ENCODE measurements around the gene PLD4.

Gene PLD4

DNA sequence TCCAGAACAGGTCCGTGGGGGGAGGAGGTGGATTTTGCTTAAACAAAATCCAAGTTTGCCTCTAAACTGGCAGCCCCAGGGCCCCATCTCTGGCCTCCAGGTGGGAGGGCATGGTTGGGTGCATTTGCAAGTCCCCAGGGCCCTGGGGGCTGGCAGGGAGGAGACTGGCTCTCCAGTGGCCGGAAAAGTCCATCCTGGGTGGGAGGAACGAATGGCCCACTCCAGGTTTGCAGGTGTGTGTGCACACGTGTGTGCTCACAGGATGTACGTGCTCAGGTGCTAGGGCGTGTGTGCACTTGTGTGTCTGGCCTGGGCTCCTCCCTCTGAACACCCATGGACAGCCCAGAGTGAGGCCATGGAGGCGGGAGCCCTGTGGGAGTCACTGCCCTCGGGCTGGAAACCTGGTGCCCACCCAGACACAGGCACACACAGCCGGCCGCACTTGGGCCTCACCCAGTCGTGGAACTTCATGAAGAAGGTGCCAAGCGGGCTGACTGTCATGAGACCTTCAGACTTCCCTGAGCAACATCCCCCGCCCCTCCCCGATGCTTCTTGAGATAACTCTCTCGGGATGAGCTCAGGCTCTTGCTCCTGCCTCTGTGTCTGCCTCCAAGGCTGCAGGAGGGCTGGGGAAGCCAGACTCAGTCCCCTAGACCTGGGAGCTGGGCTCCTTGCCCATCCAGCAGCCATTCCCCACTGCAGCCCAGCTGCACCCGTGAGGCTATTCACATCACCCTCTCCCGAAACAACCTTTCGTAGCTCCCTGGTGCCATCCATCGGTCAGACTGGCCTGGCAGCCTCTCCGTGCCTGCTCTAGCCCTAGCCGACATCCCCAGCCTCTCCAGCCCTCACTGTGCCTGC lies 44.1 kb downstream of the PLD4 start:
- H3K9me3 ChIP-seq: no peaks in the 10 kb centered on the region
- H4K20me1 ChIP-seq: peaks cover 5% of the 10 kb centered on the region; the same call in 1 of the 2 replicates
- H3K4me3 ChIP-seq: peak overlapping the region; percentile 49
- peak overlapping the region; percentile 85 for H3K4me2 ChIP-seq
- peak overlapping the region; percentile 59 for H3K27ac ChIP-seq
- TF ChIP-seq Cebpa-rat (IDR thresholded peaks at IDR 0.05): no peak
- H3K36me3 ChIP-seq: no peaks in the 10 kb centered on the region
- peaks cover 59% of the 10 kb centered on the region for H3K4me1 ChIP-seq
- H3K9ac ChIP-seq: peak overlapping the region; percentile 40; the same call in 1 of the 2 replicates
- H3K27me3 ChIP-seq: no peaks in the 10 kb centered on the region

DNA sequence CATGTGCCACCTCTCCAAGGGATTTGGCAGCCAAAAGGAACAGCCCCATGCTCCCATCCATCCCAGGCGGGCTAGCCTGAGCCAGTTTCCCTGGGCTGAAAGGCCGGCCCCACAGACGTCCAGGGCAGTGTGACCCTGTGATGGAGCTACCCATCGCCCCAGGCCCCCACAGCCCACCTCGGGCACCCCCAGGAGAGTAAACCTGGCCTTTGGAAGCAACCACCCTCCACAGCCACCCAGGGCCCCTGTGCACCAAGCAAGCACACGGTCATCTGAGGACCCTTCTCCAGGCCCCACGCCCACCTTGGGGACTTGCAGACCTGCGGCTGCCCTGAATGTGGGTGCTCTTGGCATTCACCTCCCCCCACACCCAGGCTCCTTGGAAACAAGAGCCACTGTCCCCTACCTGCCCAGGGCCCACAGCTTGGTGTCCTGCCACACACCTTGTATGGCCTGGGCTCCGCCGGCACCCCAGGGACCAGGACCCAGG lies 45.1 kb downstream of the PLD4 start:
- Histone ChIP-seq H3K27me3 (no peaks in the 10 kb centered on the region), H3K4me3 (no peak overlapping the region), H3K36me3 (no peaks in the 10 kb centered on the region), H3K9ac (no peak overlapping the region), H3K4me1 (peaks cover 59% of the 10 kb centered on the region), H3K27ac (no peak overlapping the region), H3K9me3 (no peaks in the 10 kb centered on the region), H4K20me1 (peaks cover 5% of the 10 kb centered on the region; the same call in 1 of the 2 replicates), H3K4me2 (peak overlapping the region; percentile 85; the same call in 1 of the 2 replicates)
- TF ChIP-seq Cebpa-rat (IDR thresholded peaks at IDR 0.05): no peak

DNA sequence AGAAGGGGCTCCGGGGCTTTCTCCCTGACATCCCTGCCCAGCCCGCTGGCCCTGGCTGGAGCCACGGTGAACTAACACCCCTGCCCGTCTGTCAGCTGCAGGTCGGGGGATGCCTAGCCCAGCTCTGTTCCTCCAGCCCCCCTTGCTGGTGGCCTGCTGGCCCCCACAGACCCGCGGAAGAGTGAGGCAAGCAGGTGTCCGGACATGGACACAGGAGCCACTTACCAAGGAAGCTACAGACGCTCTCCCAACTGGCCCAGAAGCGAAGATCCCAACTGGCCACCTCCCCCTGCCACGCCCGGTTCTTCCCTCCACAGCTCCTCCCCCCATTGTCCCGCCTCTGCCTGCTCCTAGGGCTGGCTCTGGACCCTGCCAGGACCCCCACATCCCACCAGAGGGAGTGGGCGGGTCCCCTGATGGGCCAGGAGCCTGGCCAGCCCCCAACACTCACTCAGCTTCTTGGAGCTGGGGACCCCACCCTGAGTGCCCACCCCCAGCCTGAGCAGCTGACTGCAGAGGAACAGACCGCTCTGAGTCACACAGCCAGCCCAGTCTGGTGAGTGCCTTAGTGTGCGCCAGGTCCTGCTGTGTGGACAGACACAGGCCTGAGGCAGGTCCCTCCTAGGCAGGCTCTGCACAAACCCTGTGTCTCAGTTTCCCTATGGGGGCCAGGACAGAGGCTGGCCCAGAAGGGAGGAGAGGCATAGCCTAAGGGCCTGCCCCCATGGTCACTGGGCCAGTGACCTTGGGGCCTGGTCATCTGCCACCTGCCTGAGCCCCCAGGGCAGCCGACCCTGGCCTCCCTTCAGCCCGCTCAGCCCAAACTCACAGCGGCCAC lies 45.8 kb downstream of the PLD4 start:
- no peak overlapping the region for H3K4me2 ChIP-seq
- H3K4me3 ChIP-seq: no peak overlapping the region
- peaks cover 61% of the 10 kb centered on the region for H3K4me1 ChIP-seq
- H3K36me3 ChIP-seq: no peaks in the 10 kb centered on the region
- TF ChIP-seq Cebpa-rat (IDR thresholded peaks at IDR 0.05): no peak
- H3K9ac ChIP-seq: no peak overlapping the region
- H3K27ac ChIP-seq: no peak overlapping the region
- H3K9me3 ChIP-seq: no peaks in the 10 kb centered on the region
- peaks cover 12% of the 10 kb centered on the region; the same call in 1 of the 2 replicates for H4K20me1 ChIP-seq
- no peaks in the 10 kb centered on the region for H3K27me3 ChIP-seq

DNA sequence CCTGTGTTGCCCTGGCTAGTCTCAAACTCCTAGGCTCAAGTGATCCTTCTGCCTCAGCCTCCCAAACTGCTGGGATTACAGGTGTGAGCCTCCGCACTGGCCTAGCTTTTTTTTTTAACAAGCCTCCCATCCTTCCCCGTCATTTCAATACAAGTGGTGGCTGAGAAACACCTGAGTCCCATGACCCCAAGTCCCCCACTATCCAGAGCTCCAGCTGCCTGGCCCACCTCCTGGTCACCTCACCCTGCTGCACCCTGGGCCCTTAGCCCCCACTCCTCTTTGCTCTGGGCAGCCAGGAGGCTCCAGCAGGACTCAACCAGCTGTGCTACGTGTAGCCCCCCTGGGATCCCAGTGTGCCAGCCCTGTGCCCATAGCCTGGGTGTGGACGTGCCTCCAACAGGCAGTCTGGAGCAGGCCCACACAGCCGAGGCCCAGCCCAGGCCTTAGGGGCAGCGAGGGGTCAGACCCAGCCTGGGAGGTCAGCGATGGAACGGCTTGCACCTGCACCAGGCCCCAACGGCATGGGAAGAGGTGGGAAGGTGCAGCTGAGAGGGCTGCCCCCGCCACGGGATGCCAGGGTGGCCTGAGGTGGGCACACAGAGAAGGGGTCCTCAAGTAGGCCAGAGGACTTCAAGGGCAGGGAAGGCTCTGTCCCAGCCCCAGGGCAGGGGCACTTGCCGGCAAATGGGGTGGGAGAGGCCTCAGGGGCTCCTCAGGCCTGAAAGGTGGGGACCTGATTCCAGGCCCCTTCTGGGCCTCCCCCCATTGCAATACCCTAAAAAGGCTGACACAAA lies 47.0 kb downstream of the PLD4 start:
- Histone ChIP-seq H3K4me3 (no peak overlapping the region), H3K27me3 (no peaks in the 10 kb centered on the region), H3K27ac (peak overlapping the region; percentile 19), H3K9ac (no peak overlapping the region), H3K9me3 (no peaks in the 10 kb centered on the region), H3K4me1 (peaks cover 70% of the 10 kb centered on the region), H4K20me1 (peaks cover 16% of the 10 kb centered on the region), H3K4me2 (no peak overlapping the region), H3K36me3 (no peaks in the 10 kb centered on the region)
- TF ChIP-seq Cebpa-rat (IDR thresholded peaks at IDR 0.05): no peak

DNA sequence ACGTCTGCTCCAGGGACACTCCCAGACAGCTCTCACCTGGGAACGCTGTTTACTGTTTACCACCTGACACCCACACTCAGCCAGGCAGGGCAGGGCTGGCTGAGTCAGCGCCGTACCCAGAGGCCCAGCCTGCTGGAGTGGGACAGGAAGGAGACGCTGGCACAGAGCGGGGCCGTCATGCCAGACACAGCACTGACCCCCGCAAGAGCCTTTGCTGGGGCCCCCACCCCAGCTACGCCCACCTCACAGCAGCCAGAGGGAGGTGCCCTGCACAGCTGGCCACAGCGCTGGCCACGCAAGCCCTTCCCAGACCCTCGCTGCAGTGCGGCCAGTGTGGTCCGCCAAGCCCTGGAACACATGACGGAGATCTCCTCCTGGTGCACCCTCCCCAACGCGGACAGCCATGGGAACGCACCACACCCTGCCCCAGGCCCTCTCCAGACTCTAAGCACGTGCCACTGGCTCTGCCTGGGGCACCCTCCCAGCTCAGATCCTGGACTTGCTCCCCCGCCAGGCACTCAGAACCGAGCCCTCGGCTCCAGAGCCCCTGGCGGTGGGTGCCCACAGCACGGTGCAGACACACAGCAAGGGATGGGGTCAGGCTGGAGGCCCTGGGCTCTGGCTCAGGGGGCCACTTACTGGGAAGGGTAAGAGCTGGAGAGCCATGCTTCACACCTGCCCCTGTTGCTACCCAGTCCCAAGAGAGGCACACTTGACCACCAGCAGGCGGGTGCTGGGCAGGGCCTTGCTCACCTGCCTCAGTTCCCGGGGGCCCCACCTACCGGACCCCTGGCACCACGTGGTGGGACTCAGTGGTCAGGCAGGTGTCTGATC lies 47.8 kb downstream of the PLD4 start:
- Histone ChIP-seq H3K27me3 (no peaks in the 10 kb centered on the region), H3K4me3 (no peak overlapping the region), H3K9me3 (no peaks in the 10 kb centered on the region), H4K20me1 (peaks cover 24% of the 10 kb centered on the region), H3K4me2 (peak overlapping the region; percentile 7; the same call in 1 of the 2 replicates), H3K27ac (no peak overlapping the region), H3K36me3 (no peaks in the 10 kb centered on the region), H3K9ac (no peak overlapping the region), H3K4me1 (peaks cover 70% of the 10 kb centered on the region)
- TF ChIP-seq Cebpa-rat (IDR thresholded peaks at IDR 0.05): no peak

DNA sequence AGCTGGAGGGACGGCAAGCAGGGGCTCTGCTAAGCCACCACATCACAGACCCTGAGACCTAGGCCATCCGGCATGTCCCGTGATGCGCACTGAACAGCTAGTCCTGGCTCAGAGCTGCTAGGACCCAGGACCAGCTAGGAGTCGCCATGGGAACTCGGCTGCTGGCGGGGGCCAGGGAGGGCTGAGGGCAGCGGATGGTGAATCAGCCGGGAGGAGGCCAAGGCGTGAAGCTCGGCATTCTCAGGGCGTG lies 48.4 kb downstream of the PLD4 start:
- H3K4me1 ChIP-seq: peaks cover 67% of the 10 kb centered on the region
- H3K4me2 ChIP-seq: peak overlapping the region; percentile 7; the same call in 1 of the 2 replicates
- H3K27me3 ChIP-seq: no peaks in the 10 kb centered on the region
- no peak overlapping the region for H3K4me3 ChIP-seq
- TF ChIP-seq Cebpa-rat (IDR thresholded peaks at IDR 0.05): no peak
- no peak overlapping the region for H3K27ac ChIP-seq
- H3K36me3 ChIP-seq: no peaks in the 10 kb centered on the region
- H3K9me3 ChIP-seq: no peaks in the 10 kb centered on the region
- H3K9ac ChIP-seq: no peak overlapping the region
- peaks cover 24% of the 10 kb centered on the region for H4K20me1 ChIP-seq

DNA sequence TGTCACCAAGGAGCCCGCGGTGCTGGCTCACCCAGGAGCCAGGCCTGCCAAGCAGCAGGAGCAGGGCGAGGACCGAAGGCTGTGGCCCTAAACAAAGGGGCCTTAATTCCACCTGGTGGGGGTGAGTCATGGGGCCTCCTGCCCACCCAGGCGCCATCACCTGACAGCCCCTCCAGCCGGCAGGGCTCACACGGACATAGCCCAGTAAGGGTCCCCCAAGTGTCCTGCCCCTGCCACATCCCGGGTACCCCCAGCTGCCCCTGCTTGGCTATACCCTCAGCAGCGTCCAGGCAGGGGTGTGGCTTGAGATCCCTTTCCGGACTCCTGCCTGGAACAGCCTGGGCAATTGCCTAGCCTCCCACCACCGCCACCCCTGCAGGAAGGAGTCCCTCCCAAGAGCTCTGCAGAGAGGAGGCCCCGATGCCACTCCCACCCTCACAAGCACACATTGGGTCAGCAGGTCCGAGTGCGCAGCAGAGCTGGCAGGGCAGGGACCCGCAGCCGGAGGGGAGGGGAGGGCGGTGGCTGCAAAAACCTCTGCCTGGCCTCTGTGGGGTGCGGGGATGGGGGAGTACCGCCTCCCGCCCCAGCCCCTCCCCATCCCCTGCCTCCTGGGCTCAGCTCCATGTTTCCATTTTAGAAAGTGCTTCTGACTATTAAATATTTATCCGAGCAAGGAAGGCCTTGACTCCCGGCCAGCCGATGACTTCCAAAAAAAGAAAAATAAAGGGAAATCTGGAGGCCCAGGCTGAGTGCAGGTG lies 48.9 kb downstream of the PLD4 start:
- no peak overlapping the region for H3K4me3 ChIP-seq
- H3K9me3 ChIP-seq: no peaks in the 10 kb centered on the region
- no peak overlapping the region for H3K27ac ChIP-seq
- H3K4me1 ChIP-seq: peaks cover 63% of the 10 kb centered on the region
- no peaks in the 10 kb centered on the region for H3K36me3 ChIP-seq
- peak overlapping the region; percentile 7; the same call in 1 of the 2 replicates for H3K4me2 ChIP-seq
- H3K27me3 ChIP-seq: no peaks in the 10 kb centered on the region
- H4K20me1 ChIP-seq: peaks cover 22% of the 10 kb centered on the region
- TF ChIP-seq Cebpa-rat (IDR thresholded peaks at IDR 0.05): no peak
- no peak overlapping the region for H3K9ac ChIP-seq

DNA sequence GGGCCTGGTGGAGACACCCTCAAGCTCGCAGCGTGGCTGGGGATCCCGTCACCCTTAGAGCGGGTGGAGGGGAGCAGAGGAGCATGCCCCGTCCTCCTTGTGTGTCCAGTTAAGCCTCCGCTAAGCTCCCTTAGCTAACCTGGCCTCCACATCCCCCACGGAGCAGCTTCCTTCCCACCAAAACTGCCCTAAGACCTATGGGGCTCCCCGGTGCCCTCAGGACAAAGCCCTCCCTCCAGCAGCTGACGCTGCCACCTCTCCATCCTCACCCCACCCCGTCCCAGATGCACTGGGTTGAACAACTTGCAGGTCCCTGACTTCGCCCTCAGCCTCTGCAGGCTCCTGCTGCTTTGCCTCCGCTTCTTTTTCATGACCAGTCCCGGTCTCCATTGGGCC lies 49.5 kb downstream of the PLD4 start:
- Histone ChIP-seq H3K4me1 (peaks cover 63% of the 10 kb centered on the region), H3K9me3 (no peaks in the 10 kb centered on the region), H3K9ac (0 out of 2 replicates have a peak overlapping the region, but pooled peaks have one; percentile 6), H3K4me2 (no peak overlapping the region), H3K36me3 (no peaks in the 10 kb centered on the region), H4K20me1 (peaks cover 19% of the 10 kb centered on the region), H3K27ac (no peak overlapping the region), H3K4me3 (no peak overlapping the region), H3K27me3 (no peaks in the 10 kb centered on the region)
- no peak for TF ChIP-seq Cebpa-rat (IDR thresholded peaks at IDR 0.05)
